ENCODE measurements around the gene TMEM213. TPM values are rescaled to one million over a fixed set of nuclear protein-coding genes. Genes with fewer than 3 reads are reported as not detected.

TMEM213 gene
- total and polyA plus RNA-seq, 2 of the 13 experiments (the other 11 are each of a cell fraction or from before 2014, with no cell fraction given) = not detected

DNA sequence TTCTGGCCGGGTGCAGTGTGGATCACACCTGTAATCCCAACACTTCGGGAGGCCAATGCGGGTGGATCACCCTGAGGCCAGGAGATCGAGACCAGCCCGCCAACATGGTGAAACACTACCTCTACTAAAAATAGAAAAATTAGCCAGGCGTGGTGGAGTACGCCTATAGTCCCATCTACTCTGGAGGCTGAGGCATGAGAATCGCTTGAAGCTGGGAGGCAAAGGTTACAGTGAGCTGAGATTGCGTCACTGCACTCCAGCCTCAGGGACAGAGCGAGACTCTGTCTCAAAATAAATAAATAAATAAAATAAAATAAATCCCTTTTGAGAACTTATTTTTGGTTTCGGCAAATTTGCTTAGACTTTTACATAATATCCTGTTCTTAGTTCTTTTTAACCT lies 31.5 kb downstream of the TMEM213 start:
- H4K20me1 ChIP-seq (ENCODE audit: insufficient read depth, low read length) = no peaks in the 10 kb centered on the region
- H3K27ac ChIP-seq (ENCODE audit: extremely low read length, insufficient read depth, low read length) = no peak overlapping the region
- no TSS peak for BruUV-seq (replicated peaks)
- POLR2A ChIA-PET = no interaction called here
- no peaks in the 10 kb centered on the region for H3K9me3 ChIP-seq (ENCODE audit: low read length)
- H3K27me3 ChIP-seq (ENCODE audit: control insufficient read depth in 1 of 2, insufficient read depth in 2 of 2, low read length in 2 of 2) = no peaks in the 10 kb centered on the region
- H3K9ac ChIP-seq (ENCODE audit: insufficient read depth, low read depth, low read length) = no peak overlapping the region
- 0 out of 2 replicates have a peak, but pooled peaks cover 21% of the 10 kb centered on the region for H3K4me1 ChIP-seq (ENCODE audit: insufficient read depth, low read length)
- H3K4me3 ChIP-seq (replicated peaks in 1 of 3; ENCODE audit: insufficient read depth in 1 of 3, low read depth in 2 of 3, low read length in 3 of 3) = no peak overlapping the region
- H3K79me2 ChIP-seq (ENCODE audit: insufficient read depth, low read length) = no peaks in the 10 kb centered on the region
- in situ Hi-C loops (cut with HindIII; ENCODE audit: extremely low pct_ligation_motif_present, low pct_unique_long_range_greater_than_20kb) = no loop called here
- ATAC-seq (peak; percentile 55), DNase-seq (ENCODE audit: low spot score) (peak; percentile 15), FAIRE-seq (no peak)
- no peaks in the 10 kb centered on the region for H3K36me3 ChIP-seq (replicated peaks in 1 of 2; ENCODE audit: control insufficient read depth in 1 of 2, insufficient read depth in 2 of 2, low read length in 2 of 2)
- no peak overlapping the region for H3K4me2 ChIP-seq (ENCODE audit: low read depth, low read length)
- intact Hi-C loops (cut with micrococcal nuclease; ENCODE audit: unreplicated experiment) = no loop called here
- WGBS (ENCODE audit: low lambda C conversion rate) = 25% methylated on average over 11 of the region's 11 CpGs
- CTCF ChIA-PET (ENCODE audit: low intra/inter-chr PET ratio, low total read pairs) = no interaction called here
- H2AFZ ChIP-seq (ENCODE audit: low read length) = no peak overlapping the region
- TF ChIP-seq, protein P1, sequence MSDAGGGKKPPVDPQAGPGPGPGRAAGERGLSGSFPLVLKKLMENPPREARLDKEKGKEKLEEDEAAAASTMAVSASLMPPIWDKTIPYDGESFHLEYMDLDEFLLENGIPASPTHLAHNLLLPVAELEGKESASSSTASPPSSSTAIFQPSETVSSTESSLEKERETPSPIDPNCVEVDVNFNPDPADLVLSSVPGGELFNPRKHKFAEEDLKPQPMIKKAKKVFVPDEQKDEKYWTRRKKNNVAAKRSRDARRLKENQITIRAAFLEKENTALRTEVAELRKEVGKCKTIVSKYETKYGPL (CRISPR knock-in tag; IDR thresholded peaks at IDR 0.05) = no peak
- TF ChIP-seq, protein P2, sequence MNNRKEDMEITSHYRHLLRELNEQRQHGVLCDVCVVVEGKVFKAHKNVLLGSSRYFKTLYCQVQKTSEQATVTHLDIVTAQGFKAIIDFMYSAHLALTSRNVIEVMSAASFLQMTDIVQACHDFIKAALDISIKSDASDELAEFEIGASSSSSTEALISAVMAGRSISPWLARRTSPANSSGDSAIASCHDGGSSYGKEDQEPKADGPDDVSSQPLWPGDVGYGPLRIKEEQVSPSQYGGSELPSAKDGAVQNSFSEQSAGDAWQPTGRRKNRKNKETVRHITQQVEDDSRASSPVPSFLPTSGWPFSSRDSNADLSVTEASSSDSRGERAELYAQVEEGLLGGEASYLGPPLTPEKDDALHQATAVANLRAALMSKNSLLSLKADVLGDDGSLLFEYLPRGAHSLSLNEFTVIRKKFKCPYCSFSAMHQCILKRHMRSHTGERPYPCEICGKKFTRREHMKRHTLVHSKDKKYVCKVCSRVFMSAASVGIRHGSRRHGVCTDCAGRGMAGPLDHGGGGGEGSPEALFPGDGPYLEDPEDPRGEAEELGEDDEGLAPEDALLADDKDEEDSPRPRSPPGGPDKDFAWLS (CRISPR knock-in tag; IDR thresholded peaks at IDR 0.05; ENCODE audit: borderline replicate concordance) = no peak
- TF ChIP-seq GLI4 (CRISPR knock-in tag; IDR thresholded peaks at IDR 0.05; ENCODE audit: borderline replicate concordance) (no peak), ATF5 (CRISPR knock-in tag; IDR thresholded peaks at IDR 0.05; ENCODE audit: low read depth) (no peak), EHMT2 (IDR thresholded peaks at IDR 0.05; ENCODE audit: borderline replicate concordance, low read depth, low read length) (no peak), ZNF770 (CRISPR knock-in tag; IDR thresholded peaks at IDR 0.05) (0 out of 2 replicates have a peak, but pooled peaks have one; percentile 28), HNF4G (IDR thresholded peaks at IDR 0.05; ENCODE audit: borderline replicate concordance, low read depth, low read length) (peak; percentile 50; the same call in 1 of the 2 replicates), HNF4G (CRISPR knock-in tag; IDR thresholded peaks at IDR 0.05; ENCODE audit: borderline replicate concordance, low read depth) (no peak), ZNF720 (CRISPR knock-in tag; IDR thresholded peaks at IDR 0.05) (no peak), GMEB2 (CRISPR knock-in tag; IDR thresholded peaks at IDR 0.05; ENCODE audit: low read depth) (no peak), ONECUT2 (CRISPR knock-in tag; IDR thresholded peaks at IDR 0.05) (no peak), ZBTB20 (CRISPR knock-in tag; IDR thresholded peaks at IDR 0.05; ENCODE audit: borderline replicate concordance, low read depth) (no peak), SRF (IDR thresholded peaks at IDR 0.05; ENCODE audit: low read depth, low read length) (no peak), ZNF580 (CRISPR knock-in tag; IDR thresholded peaks at IDR 0.05; ENCODE audit: borderline replicate concordance, low read depth) (no peak), HNF4A (CRISPR knock-in tag; IDR thresholded peaks at IDR 0.05) (peak; percentile 42), FLYWCH1 (CRISPR knock-in tag; IDR thresholded peaks at IDR 0.05) (no peak)
- TF ChIP-seq, protein P3, sequence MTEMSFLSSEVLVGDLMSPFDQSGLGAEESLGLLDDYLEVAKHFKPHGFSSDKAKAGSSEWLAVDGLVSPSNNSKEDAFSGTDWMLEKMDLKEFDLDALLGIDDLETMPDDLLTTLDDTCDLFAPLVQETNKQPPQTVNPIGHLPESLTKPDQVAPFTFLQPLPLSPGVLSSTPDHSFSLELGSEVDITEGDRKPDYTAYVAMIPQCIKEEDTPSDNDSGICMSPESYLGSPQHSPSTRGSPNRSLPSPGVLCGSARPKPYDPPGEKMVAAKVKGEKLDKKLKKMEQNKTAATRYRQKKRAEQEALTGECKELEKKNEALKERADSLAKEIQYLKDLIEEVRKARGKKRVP (CRISPR knock-in tag; IDR thresholded peaks at IDR 0.05) = peak in 1 of 2 experiments; percentile 31; a peak in 1 of 4 replicates

Measured in HepG2 (cell line).